ENCODE measurements around the gene CUL7. TPM values are rescaled to one million over a fixed set of nuclear protein-coding genes. Genes with fewer than 3 reads are reported as not detected.
"Not testable (repeated sequence)": the region's sequence is repeated elsewhere in the genome, so short reads cannot be mapped to it uniquely, and the experiment has no call there.

The CUL7 gene
- total RNA-seq, 4 donors from 2014 or later, result 16.3 to 21.0 (median 17.9) TPM

DNA sequence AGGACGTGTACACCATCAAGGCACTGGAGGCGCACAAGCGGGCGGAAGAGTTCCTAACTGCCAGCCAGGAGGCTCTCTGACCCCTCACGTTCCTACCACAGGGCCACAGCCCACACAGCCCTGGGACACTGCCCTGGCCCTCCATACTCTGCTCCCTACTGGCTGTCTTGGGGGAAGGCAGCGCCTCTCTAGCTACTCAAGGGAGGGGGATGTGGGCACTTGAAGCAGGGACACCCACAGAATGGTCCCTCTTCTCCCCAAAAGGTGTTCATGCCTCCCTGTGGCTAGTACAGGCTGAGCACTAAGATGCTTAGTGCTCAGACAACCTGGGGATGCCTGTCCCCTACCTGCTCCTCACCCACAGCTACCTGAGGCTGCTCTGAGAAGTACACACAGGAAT lies 42.4 kb downstream of the CUL7 start:
- Histone ChIP-seq H3K4me3 (no peak overlapping the region), H3K27ac (no peak overlapping the region), H3K27me3 (no peaks in the 10 kb centered on the region), H3K36me3 (peaks cover 0 to 64% (median 8%) of the 10 kb centered on the region in 3 donors), H3K9me3 (no peaks in the 10 kb centered on the region), H3K4me1 (peaks cover 5 to 40% (median 15%) of the 10 kb centered on the region in 4 donors)
- DNase-seq (ENCODE audit: low spot score in 2 of 2), result no peak
- WGBS, 2 donors, result 66 to 69% methylated on average over 5 to 6 of the region's 6 CpGs
- TF ChIP-seq EP300 (IDR thresholded peaks at IDR 0.05) (no peak), POLR2A (IDR thresholded peaks at IDR 0.05) (no peak)
- TF ChIP-seq, protein P1, sequence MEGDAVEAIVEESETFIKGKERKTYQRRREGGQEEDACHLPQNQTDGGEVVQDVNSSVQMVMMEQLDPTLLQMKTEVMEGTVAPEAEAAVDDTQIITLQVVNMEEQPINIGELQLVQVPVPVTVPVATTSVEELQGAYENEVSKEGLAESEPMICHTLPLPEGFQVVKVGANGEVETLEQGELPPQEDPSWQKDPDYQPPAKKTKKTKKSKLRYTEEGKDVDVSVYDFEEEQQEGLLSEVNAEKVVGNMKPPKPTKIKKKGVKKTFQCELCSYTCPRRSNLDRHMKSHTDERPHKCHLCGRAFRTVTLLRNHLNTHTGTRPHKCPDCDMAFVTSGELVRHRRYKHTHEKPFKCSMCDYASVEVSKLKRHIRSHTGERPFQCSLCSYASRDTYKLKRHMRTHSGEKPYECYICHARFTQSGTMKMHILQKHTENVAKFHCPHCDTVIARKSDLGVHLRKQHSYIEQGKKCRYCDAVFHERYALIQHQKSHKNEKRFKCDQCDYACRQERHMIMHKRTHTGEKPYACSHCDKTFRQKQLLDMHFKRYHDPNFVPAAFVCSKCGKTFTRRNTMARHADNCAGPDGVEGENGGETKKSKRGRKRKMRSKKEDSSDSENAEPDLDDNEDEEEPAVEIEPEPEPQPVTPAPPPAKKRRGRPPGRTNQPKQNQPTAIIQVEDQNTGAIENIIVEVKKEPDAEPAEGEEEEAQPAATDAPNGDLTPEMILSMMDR (IDR thresholded peaks at IDR 0.05), result no peak

DNA sequence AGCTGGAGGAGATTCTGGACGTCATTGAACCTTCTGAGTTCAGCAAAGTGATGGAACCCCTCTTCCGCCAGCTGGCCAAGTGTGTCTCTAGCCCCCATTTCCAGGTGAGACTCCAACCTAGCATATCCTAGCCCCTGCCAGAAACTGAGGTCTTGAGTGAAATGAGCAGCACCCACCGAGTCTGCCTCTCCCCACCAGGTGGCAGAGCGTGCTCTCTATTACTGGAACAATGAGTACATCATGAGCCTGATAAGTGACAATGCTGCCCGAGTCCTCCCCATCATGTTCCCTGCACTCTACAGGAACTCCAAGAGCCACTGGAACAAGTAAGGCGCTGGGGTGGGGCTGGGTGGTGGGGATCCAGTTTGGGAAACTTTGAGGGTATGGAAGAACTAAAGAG lies 44.5 kb downstream of the CUL7 start:
- H3K4me1 ChIP-seq, result peaks cover 0 to 22% (median 3%) of the 10 kb centered on the region in 4 donors
- no peak overlapping the region for H3K27ac ChIP-seq
- 65 to 69% methylated on average over 6 of the region's 6 CpGs for WGBS, 2 donors
- no peaks in the 10 kb centered on the region for H3K9me3 ChIP-seq
- TF ChIP-seq EP300 (IDR thresholded peaks at IDR 0.05), result no peak
- TF ChIP-seq, protein P1 (IDR thresholded peaks at IDR 0.05), result peak in 2 of 5 experiments; percentile 10 to 13
- peaks cover 0 to 70% (median 8%) of the 10 kb centered on the region in 3 donors for H3K36me3 ChIP-seq
- no peaks in the 10 kb centered on the region for H3K27me3 ChIP-seq
- DNase-seq (ENCODE audit: low spot score in 2 of 2), result no peak
- H3K4me3 ChIP-seq, result no peak overlapping the region

DNA sequence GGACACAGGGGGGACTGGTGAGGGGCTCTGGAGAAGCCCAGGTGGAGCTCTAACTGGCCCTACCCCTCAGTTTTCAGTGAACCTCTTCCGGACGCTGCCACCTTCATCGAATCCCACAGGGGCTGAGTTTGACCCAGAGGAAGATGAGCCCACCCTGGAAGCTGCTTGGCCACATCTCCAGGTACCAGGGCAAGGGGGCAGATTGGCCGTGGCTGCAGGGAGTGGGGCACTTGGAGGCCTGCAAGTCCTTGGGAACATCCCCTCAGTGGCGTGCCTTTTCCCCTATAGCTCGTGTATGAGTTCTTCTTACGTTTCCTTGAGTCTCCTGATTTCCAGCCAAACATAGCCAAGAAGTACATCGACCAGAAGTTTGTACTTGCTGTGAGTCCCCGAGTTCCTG lies 46.5 kb downstream of the CUL7 start:
- peaks cover 0 to 71% (median 8%) of the 10 kb centered on the region in 3 donors for H3K36me3 ChIP-seq
- no peaks in the 10 kb centered on the region for H3K9me3 ChIP-seq
- no peak for DNase-seq (ENCODE audit: low spot score in 2 of 2)
- peaks cover 0 to 8% (median 0%) of the 10 kb centered on the region in 4 donors for H3K4me1 ChIP-seq
- H3K27me3 ChIP-seq, result no peaks in the 10 kb centered on the region
- H3K27ac ChIP-seq, result no peak overlapping the region
- WGBS, 2 donors, result 89 to 93% methylated on average over 9 of the region's 9 CpGs
- TF ChIP-seq POLR2A (IDR thresholded peaks at IDR 0.05) (no peak), EP300 (IDR thresholded peaks at IDR 0.05) (no peak)
- TF ChIP-seq, protein P1 (IDR thresholded peaks at IDR 0.05), result no peak
- H3K4me3 ChIP-seq, result no peak overlapping the region

DNA sequence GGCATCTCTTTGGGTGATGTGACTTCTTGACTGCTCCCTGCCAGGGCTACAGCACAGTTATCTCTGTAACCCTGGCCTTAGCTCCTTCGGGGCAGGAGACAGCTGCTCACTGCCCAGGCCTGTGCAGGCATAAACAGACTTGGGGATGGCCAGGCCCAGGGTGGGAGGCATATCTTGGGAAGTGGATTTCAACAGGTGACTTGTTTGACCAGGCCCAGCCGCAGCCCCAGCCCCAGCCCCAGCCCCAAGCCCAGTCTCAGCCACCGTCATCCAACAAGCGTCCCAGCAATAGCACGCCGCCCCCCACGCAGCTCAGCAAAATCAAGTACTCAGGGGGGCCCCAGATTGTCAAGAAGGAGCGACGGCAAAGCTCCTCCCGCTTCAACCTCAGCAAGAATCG lies 47.4 kb downstream of the CUL7 start:
- DNase-seq (ENCODE audit: low spot score in 2 of 2), result no peak
- Histone ChIP-seq H3K9me3 (no peaks in the 10 kb centered on the region), H3K36me3 (peaks cover 0 to 63% (median 5%) of the 10 kb centered on the region in 3 donors), H3K27ac (no peak overlapping the region), H3K4me3 (no peak overlapping the region), H3K4me1 (no peaks in the 10 kb centered on the region), H3K27me3 (no peaks in the 10 kb centered on the region)
- 91 to 97% methylated on average over 11 of the region's 11 CpGs for WGBS, 2 donors
- TF ChIP-seq EP300 (IDR thresholded peaks at IDR 0.05), result no peak

DNA sequence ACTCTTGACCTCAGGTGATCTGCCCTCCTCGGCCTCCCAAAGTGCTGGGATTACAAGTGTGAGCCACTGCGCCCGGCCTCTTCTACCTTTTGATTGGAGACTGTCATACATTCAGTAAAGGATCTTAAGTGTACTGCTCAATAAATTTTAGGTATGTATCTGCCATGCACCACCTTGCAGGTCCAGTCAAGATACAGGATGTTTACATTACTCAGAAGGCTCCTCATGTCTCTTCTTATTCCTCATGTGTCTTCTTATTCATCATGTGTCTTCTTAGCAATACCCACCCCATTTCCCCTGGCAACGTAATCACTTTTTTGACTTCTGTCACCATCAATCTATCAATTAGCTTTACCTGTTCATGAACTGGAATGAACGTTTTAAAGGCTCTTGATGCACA lies 47.8 kb downstream of the CUL7 start:
- 91 to 94% methylated on average over 5 of the region's 5 CpGs for WGBS, 2 donors
- H3K27me3 ChIP-seq, result no peaks in the 10 kb centered on the region
- DNase-seq (ENCODE audit: low spot score in 2 of 2), result no peak
- H3K9me3 ChIP-seq, result no peaks in the 10 kb centered on the region
- no peak overlapping the region for H3K27ac ChIP-seq
- no peak overlapping the region for H3K4me3 ChIP-seq
- H3K36me3 ChIP-seq, result peaks cover 0 to 63% (median 5%) of the 10 kb centered on the region in 3 donors
- no peaks in the 10 kb centered on the region for H3K4me1 ChIP-seq
- TF ChIP-seq EP300 (IDR thresholded peaks at IDR 0.05), result no peak
- TF ChIP-seq POLR2A (IDR thresholded peaks at IDR 0.05), result no peak
- TF ChIP-seq, protein P1 (IDR thresholded peaks at IDR 0.05), result no peak

DNA sequence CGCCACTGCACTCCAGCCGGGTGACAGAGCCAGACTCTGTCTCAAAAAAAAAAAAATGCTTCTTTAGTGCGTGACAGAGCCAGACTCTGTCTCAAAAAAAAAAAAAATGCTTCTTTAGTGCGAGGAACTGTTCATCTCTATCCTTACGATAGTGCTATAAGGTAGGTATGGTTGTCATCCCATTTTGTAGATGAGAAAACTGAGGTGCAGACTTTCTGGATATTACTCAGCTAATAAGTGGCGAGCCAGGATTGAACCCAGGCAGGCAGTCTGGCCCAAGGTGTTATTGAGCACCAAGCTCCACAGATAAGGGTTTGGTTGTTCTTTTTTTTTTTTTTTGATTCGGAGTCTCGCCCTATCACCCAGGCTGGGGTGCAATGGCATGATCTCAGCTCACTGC lies 51.8 kb downstream of the CUL7 start:
- Histone ChIP-seq H3K27ac (no peak overlapping the region), H3K4me1 (no peaks in the 10 kb centered on the region), H3K36me3 (peaks cover 0 to 23% (median 0%) of the 10 kb centered on the region in 3 donors), H3K27me3 (no peaks in the 10 kb centered on the region), H3K9me3 (no peaks in the 10 kb centered on the region), H3K4me3 (no peak overlapping the region)
- WGBS, 2 donors, result 94 to 98% methylated on average over 8 of the region's 8 CpGs
- TF ChIP-seq EP300 (IDR thresholded peaks at IDR 0.05), result no peak
- TF ChIP-seq, protein P1 (IDR thresholded peaks at IDR 0.05), result no peak
- TF ChIP-seq POLR2A (IDR thresholded peaks at IDR 0.05), result no peak
- no peak for DNase-seq (ENCODE audit: low spot score in 2 of 2)

DNA sequence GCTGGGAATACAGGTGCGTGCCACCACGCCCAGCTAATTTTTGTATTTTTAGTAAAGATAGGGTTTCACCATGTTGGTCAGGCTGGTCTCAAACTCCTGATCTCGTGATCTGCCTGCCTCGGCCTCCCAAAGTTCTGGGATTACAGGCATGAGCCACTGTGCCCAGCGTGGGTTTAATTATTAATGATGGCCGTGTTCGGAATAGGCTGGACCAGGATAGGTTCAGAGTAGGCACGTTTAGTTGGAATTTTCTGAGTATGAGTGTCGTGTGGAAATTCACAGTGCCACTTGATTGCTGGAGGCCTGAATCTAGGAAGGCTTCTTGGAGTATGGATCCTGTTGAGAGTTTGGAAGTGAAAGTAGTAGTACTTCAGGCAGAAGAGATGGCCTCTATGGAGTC lies 55.4 kb downstream of the CUL7 start:
- not testable (repeated sequence) for DNase-seq (ENCODE audit: low spot score in 2 of 2); H3K4me3 ChIP-seq; H3K9me3 ChIP-seq; H3K27me3 ChIP-seq; H3K4me1 ChIP-seq; H3K27ac ChIP-seq
- 95 to 96% methylated on average over 9 of the region's 9 CpGs for WGBS, 2 donors
- H3K36me3 ChIP-seq, result peaks cover 0 to 21% (median 0%) of the 10 kb centered on the region in 3 donors
